Stimulated activated CD4-positive, alpha-beta T cell treated with anti-CD3 and anti-CD28 coated beads, Interleukin-1b, Interleukin-23, amount 100 ng/mL, for 24 hours (primary cell): ENCODE results near the gene RNF175.

Experiments used
- DNase-seq, 4 experiments: peaks; one replicate each; pipeline ENCODE4 v3.0.0-alpha.2; 2020; ENCODE audit warnings: low read depth in 4 of 4, low spot score in 1 of 4

The RNF175 gene

GRCh38 chr4:153759407-153760316 is at the start of gene RNF175:
Gene RNF175, minus strand, starts transcription at chr4:153760024. Its CDS starts 162 bp downstream, at chr4:153759862.
- peak in 1 of 4 experiments; percentile 20 for DNase-seq

- DNase-seq, result no peak
Measured at GRCh38 chr4:153809307-153809706, 49.5 kb upstream of the RNF175 start.

- DNase-seq, result no peak
Measured at GRCh38 chr4:153808175-153808574, 48.4 kb upstream of the RNF175 start.

GRCh38 chr4:153806073-153806472 is 46.2 kb upstream of the RNF175 start:
- DNase-seq, result no peak

GRCh38 chr4:153804722-153805121 is 44.9 kb upstream of the RNF175 start:
- no peak for DNase-seq

GRCh38 chr4:153799694-153800074 is 39.9 kb upstream of the RNF175 start:
- no peak for DNase-seq

- no peak for DNase-seq
Measured at GRCh38 chr4:153798901-153799693, 39.3 kb upstream of the RNF175 start.

- DNase-seq, result no peak
Measured at GRCh38 chr4:153798420-153798819, 38.6 kb upstream of the RNF175 start.

GRCh38 chr4:153794006-153794405 is 34.2 kb upstream of the RNF175 start:
- no peak for DNase-seq

GRCh38 chr4:153792618-153793247 is 32.9 kb upstream of the RNF175 start:
- DNase-seq, result no peak

- DNase-seq, result peak in 1 of 4 experiments; percentile 36
Measured at GRCh38 chr4:153791746-153792617, 32.2 kb upstream of the RNF175 start.

GRCh38 chr4:153790962-153791551 is 31.2 kb upstream of the RNF175 start:
- peak in 1 of 4 experiments; percentile 25 for DNase-seq

GRCh38 chr4:153790500-153790865 is 30.7 kb upstream of the RNF175 start:
- no peak for DNase-seq

- no peak for DNase-seq
Measured at GRCh38 chr4:153789741-153790499, 30.1 kb upstream of the RNF175 start.

GRCh38 chr4:153788413-153789276 is 28.8 kb upstream of the RNF175 start, which contains the start of gene SFRP2:
Gene SFRP2, minus strand, starts transcription at chr4:153789083. Its CDS starts 248 bp downstream, at chr4:153788835.
- DNase-seq, result no peak

GRCh38 chr4:153788051-153788412 is 28.2 kb upstream of the RNF175 start:
- no peak for DNase-seq

- no peak for DNase-seq
Measured at GRCh38 chr4:153787575-153787974, 27.8 kb upstream of the RNF175 start.

GRCh38 chr4:153787061-153787560 is 27.3 kb upstream of the RNF175 start:
- no peak for DNase-seq
